Astrocyte of the spinal cord (primary cell): ENCODE measurements around the gene MYO1H.

Experiments
- DNase-seq: peaks from one replicate; pipeline ENCODE4 v3.0.0; 2011; ENCODE audit warnings: low read depth, low spot score
- H3K4me3 ChIP-seq: 2 replicates; pipeline ENCODE4 v1.5.1; 2011; ENCODE audit warnings: low read depth, mild to moderate bottlenecking, low read length, moderate library complexity
- in situ Hi-C: cut with HindIII; loops from 2 replicates; pipeline ENCODE4 v1.10.0; 2017; ENCODE audit warnings: low sequenced_read_pairs
- TF ChIP-seq, protein P1 (sequence below): IDR thresholded peaks from 2 replicates; pipeline ENCODE4 v1.5.1; 2012; ENCODE audit warnings: low read depth, mild to moderate bottlenecking, low read length, inconsistent platforms

The MYO1H gene

DNA sequence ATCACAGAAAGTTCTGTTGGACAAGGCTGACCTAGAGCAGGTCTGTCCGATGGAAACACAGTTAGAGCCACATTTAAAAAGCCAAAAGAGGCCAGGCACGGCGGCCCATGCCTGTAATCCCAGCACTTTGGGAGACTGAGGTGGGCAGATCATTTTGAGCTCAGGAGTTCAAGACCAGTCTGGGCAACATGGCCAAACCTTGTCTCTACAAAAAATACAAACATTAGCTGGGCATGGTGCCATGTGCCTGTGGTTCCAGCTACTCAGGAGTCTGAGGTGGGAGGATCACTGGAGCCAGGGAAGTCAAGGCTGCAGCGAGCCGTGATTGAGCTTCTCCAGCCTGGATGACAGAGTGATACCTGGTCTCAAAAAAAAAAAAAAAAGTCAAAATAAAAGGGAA is 144.7 kb downstream of the MYO1H start:
- TF ChIP-seq, protein P1, sequence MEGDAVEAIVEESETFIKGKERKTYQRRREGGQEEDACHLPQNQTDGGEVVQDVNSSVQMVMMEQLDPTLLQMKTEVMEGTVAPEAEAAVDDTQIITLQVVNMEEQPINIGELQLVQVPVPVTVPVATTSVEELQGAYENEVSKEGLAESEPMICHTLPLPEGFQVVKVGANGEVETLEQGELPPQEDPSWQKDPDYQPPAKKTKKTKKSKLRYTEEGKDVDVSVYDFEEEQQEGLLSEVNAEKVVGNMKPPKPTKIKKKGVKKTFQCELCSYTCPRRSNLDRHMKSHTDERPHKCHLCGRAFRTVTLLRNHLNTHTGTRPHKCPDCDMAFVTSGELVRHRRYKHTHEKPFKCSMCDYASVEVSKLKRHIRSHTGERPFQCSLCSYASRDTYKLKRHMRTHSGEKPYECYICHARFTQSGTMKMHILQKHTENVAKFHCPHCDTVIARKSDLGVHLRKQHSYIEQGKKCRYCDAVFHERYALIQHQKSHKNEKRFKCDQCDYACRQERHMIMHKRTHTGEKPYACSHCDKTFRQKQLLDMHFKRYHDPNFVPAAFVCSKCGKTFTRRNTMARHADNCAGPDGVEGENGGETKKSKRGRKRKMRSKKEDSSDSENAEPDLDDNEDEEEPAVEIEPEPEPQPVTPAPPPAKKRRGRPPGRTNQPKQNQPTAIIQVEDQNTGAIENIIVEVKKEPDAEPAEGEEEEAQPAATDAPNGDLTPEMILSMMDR, result no peak
- in situ Hi-C loops, result no loop called here
- no peak for DNase-seq
- no peak overlapping the region for H3K4me3 ChIP-seq

DNA sequence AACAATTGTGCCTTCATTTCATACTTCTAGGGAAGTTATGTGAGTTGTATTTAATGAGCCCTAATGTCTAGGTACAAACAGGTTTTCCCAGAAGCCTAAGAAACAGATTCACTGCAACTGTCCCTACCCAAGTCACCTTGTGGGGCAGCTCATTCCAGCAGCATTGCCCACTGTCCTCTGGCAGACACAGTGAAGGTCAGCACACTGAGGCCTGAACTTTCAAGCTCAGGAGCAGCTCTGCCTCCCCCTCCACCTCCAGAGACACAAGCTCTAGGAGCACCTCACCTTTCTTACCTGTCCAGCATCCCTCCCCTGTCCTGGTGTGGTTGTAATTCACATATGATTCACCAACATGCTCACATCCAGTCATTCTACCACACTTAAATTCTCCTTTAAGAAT is 145.4 kb downstream of the MYO1H start:
- H3K4me3 ChIP-seq, result no peak overlapping the region
- in situ Hi-C loops, result no loop called here
- no peak for DNase-seq
- TF ChIP-seq, protein P1, result no peak

DNA sequence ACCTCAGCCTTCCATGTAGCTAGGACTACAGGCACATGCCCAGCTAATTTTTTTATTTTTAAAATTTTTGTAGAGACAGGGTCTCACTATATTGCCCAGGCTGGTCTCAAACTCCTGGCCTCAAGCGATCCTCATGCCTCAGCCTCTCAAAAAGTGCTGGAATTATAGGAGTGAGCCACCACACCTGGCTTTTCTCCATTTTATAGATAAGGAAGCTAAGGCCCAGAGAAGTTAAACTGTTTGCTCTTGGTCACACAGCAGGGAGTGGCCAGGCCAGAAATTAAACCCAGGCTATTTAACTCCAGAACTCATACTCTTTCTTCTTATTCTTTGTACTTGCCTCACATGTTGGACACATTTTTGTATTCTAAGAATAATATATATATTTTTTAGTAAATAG is 146.2 kb downstream of the MYO1H start:
- in situ Hi-C loops, result no loop called here
- DNase-seq, result no peak
- TF ChIP-seq, protein P1, result no peak

DNA sequence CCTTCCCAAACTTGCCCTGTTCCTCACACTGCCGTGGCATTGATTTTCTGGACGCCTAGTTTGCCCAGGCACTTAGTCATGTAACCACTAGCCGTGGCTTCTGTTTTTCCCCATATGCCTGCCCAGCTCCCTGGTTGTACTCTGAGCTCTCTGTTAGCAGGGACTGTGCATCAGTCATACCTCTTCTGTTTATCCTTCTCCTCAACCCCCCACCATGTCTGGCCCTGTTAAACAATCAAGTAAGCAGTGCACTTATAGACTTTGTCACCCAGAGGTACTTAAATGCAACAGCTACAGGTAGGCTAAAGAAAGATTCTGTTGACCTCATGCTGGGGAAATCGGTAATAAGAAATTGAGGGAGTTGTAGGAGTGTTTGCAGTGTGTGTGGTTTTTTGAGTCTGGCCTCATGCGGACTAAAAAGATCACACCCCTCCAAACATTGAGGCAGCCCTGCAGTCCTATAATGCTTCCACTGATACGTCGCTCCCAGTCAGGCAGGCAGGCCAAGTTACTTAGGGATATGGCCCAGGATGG is 146.7 kb downstream of the MYO1H start:
- H3K4me3 ChIP-seq, result no peak overlapping the region
- TF ChIP-seq, protein P1, result no peak
- in situ Hi-C loops, result no loop called here
- no peak for DNase-seq

More for the DNA sequence above, 146.2 kb downstream of the MYO1H start:
- no peak overlapping the region for H3K4me3 ChIP-seq

DNA sequence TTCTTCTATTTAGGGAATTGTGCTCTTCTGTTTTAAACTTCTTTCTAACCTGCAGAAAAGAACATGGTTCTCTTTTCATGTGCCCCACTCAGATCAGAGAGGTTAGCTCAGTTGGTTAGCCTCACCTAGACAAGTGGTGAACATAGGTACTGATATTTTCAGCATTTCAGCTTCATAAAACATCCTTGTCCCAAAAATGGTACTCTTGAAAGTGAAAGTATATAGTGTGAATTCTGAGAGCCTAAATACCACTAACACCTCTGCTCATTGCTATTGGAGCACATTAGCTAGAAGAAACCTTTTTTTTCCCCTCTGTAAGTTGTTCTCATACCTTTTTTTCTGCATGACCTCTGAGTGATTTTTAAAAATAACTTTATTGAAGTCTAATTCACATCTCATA is 147.3 kb downstream of the MYO1H start:
- DNase-seq, result no peak
- in situ Hi-C loops, result no loop called here
- no peak overlapping the region for H3K4me3 ChIP-seq
- TF ChIP-seq, protein P1, result no peak

DNA sequence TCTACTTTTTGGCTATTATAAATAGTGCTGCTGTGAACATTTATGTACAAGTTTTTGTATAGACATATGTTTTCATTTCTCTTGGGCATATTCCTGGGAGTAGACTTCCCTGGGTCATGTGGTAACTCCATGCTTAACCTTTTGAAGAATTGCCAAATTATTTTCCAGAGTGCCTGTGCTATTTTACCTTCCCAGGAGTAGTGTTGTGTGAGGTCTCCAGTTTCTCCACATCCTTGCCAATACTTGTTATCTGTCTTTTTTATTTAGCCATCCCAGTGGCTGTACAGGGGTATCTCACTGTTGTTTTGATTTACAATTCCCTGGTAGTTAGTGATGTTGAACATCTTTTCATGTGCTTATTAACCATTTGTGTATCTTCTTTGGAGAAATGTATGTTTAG is 148.6 kb downstream of the MYO1H start:
- no peak for DNase-seq
- H3K4me3 ChIP-seq, result no peak overlapping the region
- in situ Hi-C loops, result no loop called here
- TF ChIP-seq, protein P1, result no peak

DNA sequence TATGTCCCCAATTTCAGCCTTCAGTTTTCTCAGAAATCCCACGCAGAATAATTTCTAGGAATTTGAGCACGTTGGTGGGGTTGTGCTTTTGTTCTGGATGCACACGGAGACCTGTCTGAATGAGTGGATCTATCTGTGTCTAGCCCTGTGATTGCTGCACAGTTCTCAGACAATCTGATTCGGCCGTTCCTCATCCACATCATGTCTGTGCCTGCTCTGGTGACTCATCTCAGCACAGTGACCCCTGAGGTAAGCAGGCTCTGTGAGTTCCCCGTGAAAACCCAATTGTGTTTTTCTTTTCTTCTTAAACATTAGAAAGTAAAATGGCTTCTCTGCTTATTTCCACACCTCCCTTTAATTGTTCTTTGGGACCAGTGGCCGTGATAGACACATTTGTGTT is 150.0 kb downstream of the MYO1H start:
- no peak overlapping the region for H3K4me3 ChIP-seq
- in situ Hi-C loops, result no loop called here
- DNase-seq, result peak; percentile 73
- TF ChIP-seq, protein P1, result no peak
